ENCODE data around the gene TOB1. TPM values are rescaled to one million over a fixed set of nuclear protein-coding genes. Genes with fewer than 3 reads are reported as not detected.

TOB1 gene
- total and polyA plus RNA-seq, 12 donors: 15.6 to 134 (median 97.8) TPM

GRCh38 chr17:50864747-50865059, 1.5 kb downstream of the TOB1 start:
- no peak for ATAC-seq
- WGBS, 2 donors: 12 to 14% methylated on average over 6 of the region's 6 CpGs
- Histone ChIP-seq H3K27ac (peak overlapping the region; percentile 96 to 100 (median 100)), H3K4me3 (peak overlapping the region; percentile 55 to 97 (median 88)), H3K27me3 (no peaks in the 10 kb centered on the region), H3K36me3 (peaks cover 0 to 34% (median 9%) of the 10 kb centered on the region in 9 donors), H3K4me1 (peaks cover 0 to 61% (median 42%) of the 10 kb centered on the region in 9 donors), H3K9me3 (no peaks in the 10 kb centered on the region)
- intact Hi-C loops (cut with DNase I): loop anchor here in 8 of 10 donors (1.0 to 5.0 kb wide), 6 partner anchors 38 to 86 kb away; no protein-coding TSS in a partner anchor
- DNase-seq: no peak
- peak in 2 of 9 donors; percentile 12 to 14 for TF ChIP-seq CTCF (IDR thresholded peaks at IDR 0.05)

GRCh38 chr17:50863931-50864330, 2.2 kb downstream of the TOB1 start:
- Histone ChIP-seq H3K9me3 (no peaks in the 10 kb centered on the region), H3K27ac (peak overlapping the region in 8 of 10 donors; percentile 23 to 100 (median 100)), H3K27me3 (no peaks in the 10 kb centered on the region), H3K36me3 (peaks cover 0 to 34% (median 9%) of the 10 kb centered on the region in 9 donors), H3K4me1 (peaks cover 0 to 60% (median 40%) of the 10 kb centered on the region in 9 donors), H3K4me3 (peak overlapping the region in 9 of 10 donors; percentile 76 to 97 (median 88))
- WGBS, 2 donors: 55 to 65% methylated on average over 3 of the region's 3 CpGs
- intact Hi-C loops (cut with DNase I): loop anchor here in 3 of 10 donors (2.0 to 5.0 kb wide), 2 partner anchors 83 to 85 kb away; no protein-coding TSS in a partner anchor
- TF ChIP-seq CTCF (IDR thresholded peaks at IDR 0.05): no peak
- DNase-seq (no peak), ATAC-seq (no peak)

- 55 to 56% methylated on average over 11 of the region's 11 CpGs for WGBS, 2 donors
- Histone ChIP-seq H3K27ac (peak overlapping the region in 8 of 10 donors; percentile 16 to 100 (median 100)), H3K4me3 (peak overlapping the region in 9 of 10 donors; percentile 76 to 97 (median 88)), H3K27me3 (no peaks in the 10 kb centered on the region), H3K9me3 (no peaks in the 10 kb centered on the region), H3K36me3 (peaks cover 0 to 34% (median 9%) of the 10 kb centered on the region in 9 donors), H3K4me1 (peaks cover 0 to 54% (median 34%) of the 10 kb centered on the region in 9 donors)
- intact Hi-C loops (cut with DNase I): loop anchor here in 2 of 10 donors (5.0 kb wide), 1 partner anchor 84 kb away; no protein-coding TSS in a partner anchor
- no peak for DNase-seq
- ATAC-seq: no peak
- peak; percentile 14 to 70 (median 63) for TF ChIP-seq CTCF (IDR thresholded peaks at IDR 0.05)
These were observed 2.8 kb downstream of the TOB1 start for GRCh38 chr17:50863221-50863843.

- Histone ChIP-seq H3K36me3 (peaks cover 0 to 34% (median 9%) of the 10 kb centered on the region in 9 donors), H3K4me3 (peak overlapping the region in 7 of 10 donors; percentile 2 to 93 (median 88)), H3K9me3 (no peaks in the 10 kb centered on the region), H3K27ac (peak overlapping the region in 3 of 10 donors; percentile 23 to 29 (median 28)), H3K4me1 (peaks cover 0 to 48% (median 29%) of the 10 kb centered on the region in 9 donors), H3K27me3 (no peaks in the 10 kb centered on the region)
- DNase-seq (no peak), ATAC-seq (no peak)
- no peak for TF ChIP-seq CTCF (IDR thresholded peaks at IDR 0.05)
- intact Hi-C loops (cut with DNase I): loop anchor here in 3 of 10 donors (2.0 to 5.0 kb wide), 2 partner anchors 81 to 85 kb away; no protein-coding TSS in a partner anchor
- 56 to 57% methylated on average over 7 of the region's 7 CpGs for WGBS, 2 donors
These were observed 4.2 kb downstream of the TOB1 start for GRCh38 chr17:50861822-50862528.

Data from heart right ventricle (tissue), 16 donors.